Neuron (in vitro differentiated cells): ENCODE data around the gene NKD2.

Experiments
- H2AFZ ChIP-seq: one replicate; pipeline ENCODE4 v1.6.1; 2013; ENCODE audit warnings: low read depth, mild to moderate bottlenecking, inconsistent platforms, low read length, moderate library complexity
- H3K27me3 ChIP-seq: one replicate; pipeline ENCODE4 v1.6.1; 2013; ENCODE audit warnings: low read length; ENCODE audit not compliant: insufficient read depth
- H3K36me3 ChIP-seq: one replicate; pipeline ENCODE4 v1.6.1; 2013; ENCODE audit warnings: low read length; ENCODE audit not compliant: insufficient read depth
- H3K4me1 ChIP-seq: one replicate; pipeline ENCODE4 v1.6.1; 2013; ENCODE audit warnings: low read length; ENCODE audit not compliant: insufficient read depth
- H3K4me3 ChIP-seq: 2 replicates; pipeline ENCODE4 v1.5.1; 2013; ENCODE audit warnings: mild to moderate bottlenecking, low read length, moderate library complexity
- H3K9me3 ChIP-seq: one replicate; pipeline ENCODE4 v1.6.1; 2013; ENCODE audit warnings: low read length

Gene NKD2

DNA sequence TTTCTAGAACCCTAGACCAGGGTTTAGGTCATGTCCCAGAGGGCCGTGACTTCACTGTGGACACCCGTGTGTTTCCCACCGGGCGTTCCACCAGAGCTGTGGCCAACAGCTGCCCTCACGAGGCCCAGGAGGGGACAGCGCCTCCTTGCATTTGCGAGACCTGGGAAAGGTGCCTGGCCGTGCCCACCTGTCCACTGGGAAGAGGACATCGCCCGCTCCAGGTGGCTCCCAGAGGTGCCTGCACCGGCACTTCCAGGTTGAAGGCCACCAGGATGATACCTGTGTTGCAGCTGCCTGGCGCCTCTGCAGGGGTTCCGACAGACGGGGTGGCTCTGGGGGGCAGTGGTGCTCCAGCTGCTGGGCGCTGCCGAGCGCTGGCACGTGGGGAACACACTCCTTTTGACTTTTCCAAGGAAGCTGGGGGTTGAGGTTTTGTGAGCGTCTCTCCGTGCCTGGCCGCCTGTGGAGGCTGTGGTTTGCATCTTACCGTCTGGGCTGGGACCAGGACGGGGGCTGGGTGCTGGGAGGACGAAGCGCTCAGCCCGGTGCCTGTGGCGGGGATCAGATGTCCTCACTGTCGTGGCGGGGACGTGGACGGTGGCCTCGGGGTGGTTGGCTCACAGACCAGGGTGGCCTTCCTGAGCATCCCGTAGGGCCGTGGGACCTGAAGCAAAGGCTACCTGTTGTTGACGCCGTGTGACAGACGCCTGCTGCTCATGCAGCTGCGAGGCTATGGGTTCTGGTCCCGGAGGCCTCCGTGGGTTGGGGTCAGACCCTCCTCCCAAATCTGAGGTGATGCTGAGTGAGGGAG lies 19.2 kb downstream of the NKD2 start:
- Histone ChIP-seq H3K27me3 (no peaks in the 10 kb centered on the region), H2AFZ (no peak overlapping the region), H3K9me3 (no peaks in the 10 kb centered on the region), H3K4me1 (peaks cover 5% of the 10 kb centered on the region), H3K36me3 (no peaks in the 10 kb centered on the region), H3K4me3 (no peak overlapping the region)

DNA sequence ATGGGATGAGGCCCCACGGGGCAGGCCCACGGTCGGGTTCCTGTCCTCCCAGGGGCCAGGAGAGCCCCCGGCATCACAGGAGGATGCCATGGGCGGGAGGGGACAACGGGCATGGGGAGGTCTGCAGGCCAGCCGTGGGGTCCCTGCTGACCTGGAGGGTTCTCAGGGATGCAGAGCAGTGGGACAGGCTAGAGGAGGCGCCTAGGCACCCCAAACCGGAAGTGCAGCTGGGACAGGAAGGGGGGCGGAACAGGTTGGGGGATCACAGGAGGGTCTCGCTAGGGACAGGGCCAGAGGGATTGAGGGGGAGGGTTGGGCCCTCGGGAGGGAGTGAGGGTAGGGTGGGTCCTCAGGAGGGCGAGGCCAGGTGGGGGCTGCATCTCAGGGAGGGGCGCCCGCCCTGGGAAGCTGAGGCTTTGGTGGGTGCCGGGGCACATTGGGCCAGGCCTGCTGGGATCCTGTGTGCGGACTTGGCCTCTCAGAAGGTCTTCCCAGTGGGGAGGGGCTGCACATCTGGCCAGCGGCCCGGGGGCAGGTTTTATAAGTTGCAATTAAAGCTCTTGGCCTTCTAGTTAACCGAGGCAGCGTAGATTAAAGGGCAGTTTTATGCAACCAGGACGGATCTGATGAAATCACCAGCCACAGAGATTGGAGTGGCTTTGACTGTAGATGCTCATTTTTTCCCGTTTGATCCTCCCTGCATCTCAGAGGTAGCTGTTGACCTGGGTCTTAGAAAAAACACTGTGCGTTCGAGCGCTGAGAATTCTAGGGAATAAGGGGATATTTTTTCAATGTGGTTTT lies 20.1 kb downstream of the NKD2 start:
- Histone ChIP-seq H3K4me1 (peaks cover 5% of the 10 kb centered on the region), H3K27me3 (no peaks in the 10 kb centered on the region), H3K36me3 (no peaks in the 10 kb centered on the region), H3K4me3 (no peak overlapping the region), H2AFZ (no peak overlapping the region), H3K9me3 (no peaks in the 10 kb centered on the region)

DNA sequence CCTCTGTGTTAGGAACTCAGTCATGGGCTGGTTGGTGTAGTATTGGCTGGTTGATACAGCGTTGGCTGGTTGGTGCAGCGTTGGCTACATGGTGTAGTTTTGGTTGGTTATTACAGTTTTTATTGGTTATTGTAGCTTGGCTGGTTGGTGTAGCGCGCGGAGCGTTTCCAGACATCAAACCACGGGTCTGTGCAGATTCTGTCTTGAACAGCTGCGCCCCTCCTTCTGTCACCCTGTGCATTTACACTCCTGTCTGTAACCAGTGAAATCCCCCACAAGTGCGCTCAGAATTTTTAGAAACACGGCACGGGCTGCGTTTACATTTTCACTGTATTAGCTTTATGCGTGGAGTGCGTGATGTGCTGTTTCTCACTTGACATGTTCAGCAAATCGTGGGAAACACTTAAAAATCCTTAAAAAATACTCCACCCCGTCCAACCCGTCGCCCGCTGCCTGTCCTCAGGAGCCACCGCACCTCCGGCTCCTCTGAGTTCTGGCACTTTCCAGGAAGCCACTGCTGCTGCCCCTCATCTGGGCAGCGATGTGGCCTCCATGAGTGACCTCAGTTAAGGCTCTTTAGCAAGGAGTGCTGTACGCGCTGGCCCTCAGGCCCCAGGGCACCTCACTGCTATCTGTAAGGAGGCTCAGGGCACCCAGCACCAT lies 20.8 kb downstream of the NKD2 start:
- Histone ChIP-seq H3K36me3 (no peaks in the 10 kb centered on the region), H3K4me3 (no peak overlapping the region), H2AFZ (no peak overlapping the region), H3K4me1 (peaks cover 5% of the 10 kb centered on the region), H3K27me3 (no peaks in the 10 kb centered on the region), H3K9me3 (no peaks in the 10 kb centered on the region)

DNA sequence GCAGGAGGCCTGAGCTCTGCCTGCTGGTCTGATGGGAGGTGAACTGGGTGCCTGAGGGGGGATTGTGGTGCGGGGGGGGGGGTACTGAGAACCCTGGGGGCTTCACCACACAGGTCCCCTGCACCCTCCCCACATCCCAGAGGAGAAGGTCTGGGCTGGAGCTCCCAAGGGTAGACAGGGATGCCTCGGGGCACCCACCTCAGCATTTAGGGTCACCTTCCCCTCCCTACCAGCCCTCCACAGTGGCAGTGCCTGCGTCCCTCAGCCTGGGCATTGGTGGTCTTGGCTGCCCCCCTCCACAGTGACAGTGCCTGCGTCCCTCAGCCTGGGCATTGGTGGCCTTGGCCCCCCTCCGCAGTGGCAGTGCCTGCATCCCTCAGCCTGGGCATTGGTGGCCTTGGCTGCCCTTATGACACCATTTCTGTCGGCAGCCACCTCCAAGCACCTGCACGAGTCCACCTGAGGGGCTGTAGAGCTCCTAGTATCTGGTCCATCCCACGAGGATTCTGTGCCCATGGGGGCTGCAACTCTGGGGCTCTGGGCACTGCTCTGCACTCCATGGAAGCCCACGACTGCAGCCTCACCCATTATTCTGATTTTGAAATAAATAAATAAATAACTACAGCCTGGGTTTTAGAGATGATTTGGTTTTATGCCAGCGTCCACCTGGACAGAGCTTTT lies 21.5 kb downstream of the NKD2 start:
- Histone ChIP-seq H3K4me3 (no peak overlapping the region), H3K27me3 (no peaks in the 10 kb centered on the region), H3K36me3 (no peaks in the 10 kb centered on the region), H3K9me3 (no peaks in the 10 kb centered on the region), H2AFZ (no peak overlapping the region), H3K4me1 (peaks cover 5% of the 10 kb centered on the region)

DNA sequence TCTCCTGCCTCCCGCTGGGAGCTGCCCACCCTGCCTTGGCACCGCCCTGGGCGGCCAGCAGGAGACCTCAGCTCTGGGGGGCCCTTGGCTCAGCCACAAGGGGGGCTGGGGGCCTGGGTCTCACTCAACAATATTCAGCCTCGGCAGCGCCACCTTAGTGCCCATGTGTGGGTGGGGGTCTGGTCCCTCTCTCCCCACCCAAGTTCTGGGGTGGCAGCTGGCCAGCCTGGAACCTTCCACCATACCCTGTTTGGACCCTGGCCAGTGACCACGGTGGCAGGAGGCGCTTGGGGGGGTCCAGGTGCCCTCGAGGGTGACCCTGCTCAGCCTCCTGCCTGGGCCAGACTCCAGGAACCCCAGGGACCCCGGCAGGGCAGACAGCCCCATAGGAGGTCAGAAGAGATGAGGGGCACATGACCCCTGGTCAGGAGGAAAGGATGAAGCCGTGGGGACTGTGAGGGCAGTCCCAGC lies 22.2 kb downstream of the NKD2 start:
- Histone ChIP-seq H2AFZ (no peak overlapping the region), H3K4me3 (no peak overlapping the region), H3K27me3 (no peaks in the 10 kb centered on the region), H3K9me3 (no peaks in the 10 kb centered on the region), H3K36me3 (no peaks in the 10 kb centered on the region), H3K4me1 (peaks cover 5% of the 10 kb centered on the region)

DNA sequence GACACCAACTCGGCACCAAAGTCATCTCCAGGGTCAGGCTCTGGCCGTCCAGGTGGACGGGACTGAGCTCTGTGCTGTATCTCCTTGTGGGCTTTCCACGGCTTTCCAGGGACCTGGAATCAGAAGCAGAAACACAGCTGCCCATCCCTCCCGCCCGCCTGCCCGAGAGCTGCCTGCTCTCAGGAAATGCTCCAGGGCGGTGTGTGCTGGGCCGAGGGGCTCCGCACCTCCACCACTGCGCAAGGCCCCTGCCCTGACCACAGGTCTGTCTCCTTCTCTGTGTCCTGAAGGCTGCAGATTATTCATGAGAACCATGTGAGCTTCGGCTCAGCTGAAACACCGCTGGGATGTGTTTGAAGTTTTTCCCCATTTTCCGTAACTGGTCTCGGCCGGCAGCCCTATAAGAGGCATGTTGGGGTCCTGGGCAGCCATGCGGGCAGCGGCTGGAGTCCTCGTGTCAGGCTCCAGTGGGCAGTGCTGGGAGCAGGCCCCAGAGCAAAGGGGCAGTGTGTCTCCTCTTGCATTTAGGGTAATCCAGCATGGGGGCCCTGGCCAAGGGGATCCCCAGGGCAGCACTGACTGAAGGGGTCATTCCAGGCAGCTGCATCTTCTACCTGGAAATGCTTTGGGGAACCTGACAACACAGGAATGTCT lies 22.8 kb downstream of the NKD2 start:
- Histone ChIP-seq H3K9me3 (no peaks in the 10 kb centered on the region), H3K36me3 (no peaks in the 10 kb centered on the region), H3K27me3 (no peaks in the 10 kb centered on the region), H2AFZ (no peak overlapping the region), H3K4me3 (no peak overlapping the region), H3K4me1 (peaks cover 5% of the 10 kb centered on the region)

DNA sequence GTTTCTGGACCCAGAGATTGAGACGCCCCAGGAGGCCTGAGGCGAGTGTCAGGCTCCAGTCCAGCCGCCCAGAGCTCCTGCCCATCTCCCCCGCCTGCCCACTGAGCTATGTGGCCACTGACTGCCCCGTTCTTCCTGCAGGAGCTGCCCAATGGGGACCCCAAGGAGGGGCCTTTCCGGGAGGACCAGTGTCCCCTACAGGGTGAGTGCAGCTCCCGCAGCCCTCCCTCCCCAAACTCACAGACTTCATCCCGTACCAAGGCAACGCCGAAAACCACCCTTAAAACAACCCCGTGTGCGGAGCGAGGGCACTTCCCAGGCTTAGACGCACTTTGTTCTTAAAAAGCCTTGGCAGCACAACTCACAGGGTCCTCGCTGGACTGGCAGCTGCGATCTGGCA lies 23.4 kb downstream of the NKD2 start:
- Histone ChIP-seq H3K9me3 (no peaks in the 10 kb centered on the region), H3K36me3 (no peaks in the 10 kb centered on the region), H2AFZ (no peak overlapping the region), H3K4me1 (peaks cover 5% of the 10 kb centered on the region), H3K27me3 (no peaks in the 10 kb centered on the region), H3K4me3 (no peak overlapping the region)

DNA sequence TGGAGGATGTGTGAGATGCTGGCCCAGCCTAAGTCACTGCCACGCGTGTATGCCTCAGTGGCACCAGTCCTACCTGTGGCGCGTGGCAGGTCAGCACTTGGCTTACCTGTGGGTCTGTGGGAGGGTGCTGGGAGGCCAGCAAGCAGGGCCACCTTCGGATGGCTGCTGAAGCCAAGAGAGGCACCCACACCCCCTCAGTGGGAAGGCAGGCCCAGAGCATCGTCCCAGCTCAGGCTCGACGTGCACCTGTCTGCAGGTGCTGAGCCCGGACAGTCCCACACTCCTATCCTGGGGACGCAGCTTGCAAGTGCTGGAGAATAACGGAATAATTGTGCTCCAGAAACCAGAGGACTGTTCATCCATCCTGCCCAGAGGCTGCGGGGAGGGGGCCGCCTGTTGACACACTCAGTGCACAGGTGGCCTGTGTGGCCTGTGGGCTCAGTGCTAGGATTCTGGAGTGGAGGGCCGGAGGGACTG lies 24.0 kb downstream of the NKD2 start:
- H3K9me3 ChIP-seq = no peaks in the 10 kb centered on the region
- no peaks in the 10 kb centered on the region for H3K27me3 ChIP-seq
- no peak overlapping the region for H2AFZ ChIP-seq
- no peaks in the 10 kb centered on the region for H3K36me3 ChIP-seq
- peaks cover 5% of the 10 kb centered on the region for H3K4me1 ChIP-seq
- no peak overlapping the region for H3K4me3 ChIP-seq

DNA sequence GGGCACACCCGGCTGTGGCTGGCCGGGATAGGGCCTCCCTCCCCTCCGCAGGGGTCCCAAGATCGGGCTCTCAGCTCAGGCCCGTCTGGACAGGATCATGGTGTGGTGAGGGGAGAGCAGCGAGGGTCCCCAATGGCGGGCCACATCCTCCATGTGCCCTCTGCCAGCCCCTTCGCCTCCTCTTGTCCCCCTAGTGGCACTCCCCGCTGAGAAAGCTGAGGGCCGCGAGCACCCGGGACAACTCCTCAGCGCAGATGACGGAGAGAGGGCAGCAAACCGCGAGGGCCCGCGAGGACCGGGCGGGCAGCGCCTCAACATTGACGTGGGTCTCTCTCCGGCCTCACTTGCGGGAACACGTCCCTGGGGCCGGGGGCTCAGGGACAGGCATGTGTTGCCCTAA lies 24.6 kb downstream of the NKD2 start:
- Histone ChIP-seq H2AFZ (no peak overlapping the region), H3K4me1 (peaks cover 5% of the 10 kb centered on the region), H3K27me3 (no peaks in the 10 kb centered on the region), H3K9me3 (no peaks in the 10 kb centered on the region), H3K36me3 (no peaks in the 10 kb centered on the region), H3K4me3 (no peak overlapping the region)

DNA sequence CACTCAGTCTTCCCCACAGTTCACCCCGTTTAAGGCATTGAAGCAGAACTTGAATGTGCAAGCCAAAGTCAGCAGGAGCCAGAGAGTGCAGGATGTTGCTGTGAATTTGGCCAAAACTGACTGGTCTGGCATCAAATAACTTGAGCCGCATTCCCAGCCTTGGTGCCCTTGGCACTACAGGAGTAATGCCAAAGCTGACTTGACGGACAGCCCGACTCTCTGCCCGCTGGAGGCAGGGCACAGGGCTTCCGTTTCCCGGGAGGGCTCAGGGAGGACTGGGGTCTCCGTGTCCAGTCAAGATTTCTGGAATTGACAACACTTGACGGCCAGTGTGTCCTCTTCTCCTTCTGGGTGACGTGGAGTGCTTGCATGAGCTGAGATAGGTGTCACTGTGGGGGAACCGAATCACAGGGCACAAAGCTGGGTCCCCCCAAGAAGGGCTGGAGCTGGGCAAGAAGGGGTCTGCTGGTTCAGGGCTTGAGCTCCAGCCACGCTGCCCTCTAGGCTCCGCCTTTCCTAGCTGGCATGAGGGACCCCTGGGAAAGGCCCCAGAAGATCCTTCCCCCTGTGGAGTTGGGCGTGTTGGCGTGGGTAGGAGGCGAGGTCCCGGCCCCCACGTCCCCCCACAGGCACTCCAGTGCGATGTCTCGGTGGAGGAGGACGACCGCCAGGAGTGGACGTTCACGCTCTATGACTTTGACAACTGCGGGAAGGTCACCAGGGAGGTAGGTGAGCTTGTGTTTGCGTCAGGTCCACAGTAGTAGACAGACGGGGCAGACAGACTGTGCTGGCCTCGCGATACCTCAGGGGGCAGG lies 25.2 kb downstream of the NKD2 start:
- Histone ChIP-seq H2AFZ (no peak overlapping the region), H3K4me1 (peaks cover 5% of the 10 kb centered on the region), H3K27me3 (no peaks in the 10 kb centered on the region), H3K4me3 (no peak overlapping the region), H3K36me3 (no peaks in the 10 kb centered on the region), H3K9me3 (no peaks in the 10 kb centered on the region)

DNA sequence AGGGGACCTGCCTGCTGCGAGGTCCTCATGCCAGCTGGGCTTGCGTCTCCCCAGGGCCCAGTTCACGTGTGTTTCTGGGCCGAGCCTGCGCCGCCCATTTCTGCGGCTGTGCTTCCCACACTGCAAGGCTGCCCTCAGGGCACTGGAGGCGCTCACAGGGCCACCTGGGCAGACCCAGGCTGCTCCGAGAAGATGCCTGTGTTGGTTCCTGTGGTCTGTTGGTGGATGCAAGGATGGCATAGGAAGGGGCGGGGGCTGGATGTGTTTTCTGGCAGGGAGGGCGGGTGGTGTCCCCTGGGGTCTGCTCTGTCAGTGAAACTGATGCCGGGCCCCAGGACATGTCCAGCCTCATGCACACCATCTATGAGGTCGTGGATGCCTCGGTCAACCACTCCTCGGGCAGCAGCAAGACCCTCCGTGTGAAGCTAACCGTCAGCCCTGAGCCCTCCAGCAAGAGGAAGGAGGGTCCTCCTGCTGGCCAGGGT lies 25.9 kb downstream of the NKD2 start:
- no peak overlapping the region for H3K4me3 ChIP-seq
- H3K4me1 ChIP-seq = peaks cover 5% of the 10 kb centered on the region

More for the DNA sequence above, 25.9 kb downstream of the NKD2 start:
- Histone ChIP-seq H3K36me3 (no peaks in the 10 kb centered on the region), H2AFZ (no peak overlapping the region), H3K9me3 (no peaks in the 10 kb centered on the region), H3K27me3 (no peaks in the 10 kb centered on the region)
